PC-9 (cell line): ENCODE measurements around the gene SPATA31D4.

ENCODE experiments used
- EZH2 ChIP-seq: fragments of 200-600 bp; sonication (generic); IDR thresholded peaks from 2 replicates; pipeline ENCODE4 v1.8.0; 2017; ENCODE audit warnings: antibody characterized with exemption, low read depth
- TF ChIP-seq, protein P1 (sequence below): fragments of 200-600 bp; sonication (generic); conservative IDR thresholded peaks from 2 replicates; pipeline ENCODE4 v1.6.1; 2017; ENCODE audit warnings: mixed run types, antibody characterized with exemption, mild to moderate bottlenecking, moderate library complexity

DNA sequence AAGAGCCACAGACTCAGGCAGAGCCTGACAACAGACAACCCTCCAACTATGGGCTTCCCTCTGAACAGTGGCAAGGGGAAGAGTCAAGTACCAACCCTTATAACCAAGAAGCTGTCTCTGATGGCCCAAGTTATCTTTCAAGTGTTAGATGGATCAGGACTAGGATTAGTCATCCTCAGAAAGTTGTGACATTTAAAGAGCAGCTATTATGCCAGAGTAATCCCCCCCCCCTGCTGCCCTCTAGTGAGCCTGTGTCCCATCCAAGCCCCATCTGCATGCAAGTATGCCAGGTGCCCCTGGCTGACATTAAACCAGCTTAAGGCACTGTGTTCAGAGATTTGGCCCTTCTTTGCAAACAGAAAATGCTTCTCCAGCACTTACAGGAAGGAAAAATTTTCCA, 43.5 kb downstream of the SPATA31D4 start:
- TF ChIP-seq, protein P1, sequence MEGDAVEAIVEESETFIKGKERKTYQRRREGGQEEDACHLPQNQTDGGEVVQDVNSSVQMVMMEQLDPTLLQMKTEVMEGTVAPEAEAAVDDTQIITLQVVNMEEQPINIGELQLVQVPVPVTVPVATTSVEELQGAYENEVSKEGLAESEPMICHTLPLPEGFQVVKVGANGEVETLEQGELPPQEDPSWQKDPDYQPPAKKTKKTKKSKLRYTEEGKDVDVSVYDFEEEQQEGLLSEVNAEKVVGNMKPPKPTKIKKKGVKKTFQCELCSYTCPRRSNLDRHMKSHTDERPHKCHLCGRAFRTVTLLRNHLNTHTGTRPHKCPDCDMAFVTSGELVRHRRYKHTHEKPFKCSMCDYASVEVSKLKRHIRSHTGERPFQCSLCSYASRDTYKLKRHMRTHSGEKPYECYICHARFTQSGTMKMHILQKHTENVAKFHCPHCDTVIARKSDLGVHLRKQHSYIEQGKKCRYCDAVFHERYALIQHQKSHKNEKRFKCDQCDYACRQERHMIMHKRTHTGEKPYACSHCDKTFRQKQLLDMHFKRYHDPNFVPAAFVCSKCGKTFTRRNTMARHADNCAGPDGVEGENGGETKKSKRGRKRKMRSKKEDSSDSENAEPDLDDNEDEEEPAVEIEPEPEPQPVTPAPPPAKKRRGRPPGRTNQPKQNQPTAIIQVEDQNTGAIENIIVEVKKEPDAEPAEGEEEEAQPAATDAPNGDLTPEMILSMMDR, result no peak
- no peak for TF ChIP-seq EZH2
